H9 (cell line): Measurements from ENCODE around the gene TMEM108. TPM values are rescaled to one million over a fixed set of nuclear protein-coding genes. Genes with fewer than 3 reads are reported as not detected.

Source experiments
- DNase-seq: peaks from one replicate; pipeline ENCODE4 v3.0.0-alpha.2; 2017
- H2AFZ ChIP-seq: one replicate; pipeline ENCODE4 v1.6.1; 2013; ENCODE audit warnings: mild to moderate bottlenecking, low read length, control low read depth, moderate library complexity
- H2AK5ac ChIP-seq: 2 replicates; pipeline ENCODE4 v1.6.1; 2013; ENCODE audit warnings: low read length, control low read depth, mixed read lengths; ENCODE audit not compliant: insufficient read length
- H2BK120ac ChIP-seq: one replicate; pipeline ENCODE4 v1.6.1; 2013; ENCODE audit warnings: low read depth, mild to moderate bottlenecking, low read length, control low read depth, inconsistent platforms; ENCODE audit not compliant: poor library complexity, severe bottlenecking
- H2BK12ac ChIP-seq: 2 replicates; pipeline ENCODE4 v1.6.1; 2013; ENCODE audit warnings: low read length, control low read depth, mixed read lengths, low read depth; ENCODE audit not compliant: insufficient read length
- H2BK15ac ChIP-seq: 2 replicates; pipeline ENCODE4 v1.6.1; 2013; ENCODE audit warnings: low read depth, low read length, control low read depth
- H2BK20ac ChIP-seq: one replicate; pipeline ENCODE4 v1.6.1; 2013; ENCODE audit warnings: low read depth, mild to moderate bottlenecking, low read length, control low read depth, inconsistent platforms; ENCODE audit not compliant: poor library complexity, severe bottlenecking
- H2BK5ac ChIP-seq: 2 replicates; pipeline ENCODE4 v1.6.1; 2013; ENCODE audit warnings: low read length, control low read depth, mixed read lengths; ENCODE audit not compliant: insufficient read length
- H3K14ac ChIP-seq: 2 replicates; pipeline ENCODE4 v1.6.1; 2013; ENCODE audit warnings: low read length, control low read depth; ENCODE audit not compliant: insufficient read depth
- H3K18ac ChIP-seq: 2 replicates; pipeline ENCODE4 v1.6.1; 2013; ENCODE audit warnings: low read depth, mild to moderate bottlenecking, mixed read lengths, low read length, control low read depth; ENCODE audit not compliant: insufficient read length
- H3K23ac ChIP-seq: 2 replicates; pipeline ENCODE4 v1.6.1; 2013; ENCODE audit warnings: low read length, control low read depth, mixed read lengths, low read depth; ENCODE audit not compliant: insufficient read length
- H3K23me2 ChIP-seq: 2 replicates; pipeline ENCODE4 v1.6.1; 2013; ENCODE audit warnings: low read depth, mild to moderate bottlenecking, mixed read lengths, low read length, control low read depth; ENCODE audit not compliant: insufficient read length, poor library complexity, severe bottlenecking
- H3K27ac ChIP-seq: 2 replicates; pipeline ENCODE4 v1.5.1; 2013; ENCODE audit warnings: low read length, control low read depth, mixed read lengths, low read depth; ENCODE audit not compliant: insufficient read length
- H3K27me3 ChIP-seq: 2 replicates; pipeline ENCODE4 v1.6.1; 2013; ENCODE audit warnings: low read length, control low read depth, inconsistent platforms; ENCODE audit not compliant: insufficient read depth
- H3K4ac ChIP-seq: 2 replicates; pipeline ENCODE4 v1.6.1; 2013; ENCODE audit warnings: low read depth, mild to moderate bottlenecking, control low read depth, inconsistent platforms, low read length, moderate library complexity
- H3K4me1 ChIP-seq: 2 replicates; pipeline ENCODE4 v1.6.1; 2013; ENCODE audit warnings: low read length, control low read depth, inconsistent platforms; ENCODE audit not compliant: insufficient read depth
- H3K4me2 ChIP-seq: 2 replicates; pipeline ENCODE4 v1.6.1; 2013; ENCODE audit warnings: low read length, control low read depth, mixed read lengths; ENCODE audit not compliant: insufficient read length, insufficient read depth
- H3K56ac ChIP-seq: 2 replicates; pipeline ENCODE4 v1.6.1; 2013; ENCODE audit warnings: low read depth, mild to moderate bottlenecking, mixed read lengths, low read length, control low read depth; ENCODE audit not compliant: insufficient read length
- H3K79me1 ChIP-seq: 2 replicates; pipeline ENCODE4 v1.6.1; 2013; ENCODE audit warnings: low read depth, mild to moderate bottlenecking, moderate library complexity, low read length, control low read depth, inconsistent platforms; ENCODE audit not compliant: insufficient read depth, poor library complexity, severe bottlenecking
- H3K79me2 ChIP-seq: 2 replicates; pipeline ENCODE4 v1.6.1; 2013; ENCODE audit warnings: low read length, control low read depth, inconsistent platforms; ENCODE audit not compliant: insufficient read depth
- H3K9ac ChIP-seq: 2 replicates; pipeline ENCODE4 v1.6.1; 2013; ENCODE audit warnings: low read length, control low read depth, mixed read lengths; ENCODE audit not compliant: insufficient read length; ENCODE audit errors: extremely low read depth
- H3K9me3 ChIP-seq: one replicate; pipeline ENCODE4 v1.6.1; 2013; ENCODE audit warnings: low read depth, low read length, inconsistent platforms; ENCODE audit not compliant: control insufficient read depth
- H3T11ph ChIP-seq: one replicate; pipeline ENCODE4 v1.6.1; 2013; ENCODE audit warnings: mild to moderate bottlenecking, low read length, control low read depth, inconsistent platforms
- H4K20me1 ChIP-seq: one replicate; pipeline ENCODE4 v1.6.1; 2013; ENCODE audit not compliant: control insufficient read depth, insufficient read length, insufficient read depth
- H4K5ac ChIP-seq: 2 replicates; pipeline ENCODE4 v1.6.1; 2013; ENCODE audit warnings: low read depth, mild to moderate bottlenecking, mixed read lengths, low read length, control low read depth; ENCODE audit not compliant: insufficient read length
- H4K8ac ChIP-seq: replicated peaks from 2 replicates; pipeline ENCODE4 v1.6.1; 2013; ENCODE audit warnings: low read length, control low read depth, mixed read lengths, low read depth; ENCODE audit not compliant: insufficient read length
- H4K91ac ChIP-seq: 2 replicates; pipeline ENCODE4 v1.6.1; 2013; ENCODE audit warnings: low read depth, mild to moderate bottlenecking, moderate library complexity, mixed read lengths, low read length, control low read depth; ENCODE audit not compliant: insufficient read length
- H3K27ac Mint-ChIP-seq, 3 experiments: 2 replicates in 2 of 3; 3 replicates in 1 of 3; pipeline ENCODE4 v1.8.0; 2020 to 2021; ENCODE audit warnings: mixed read lengths in 3 of 3, mild to moderate bottlenecking in 1 of 3, moderate library complexity in 1 of 3
- H3K27me3 Mint-ChIP-seq: 2 replicates; pipeline ENCODE4 v1.8.0; 2021; ENCODE audit warnings: low read depth, mild to moderate bottlenecking, moderate library complexity, mixed read lengths
- H3K36me3 Mint-ChIP-seq, 3 experiments: 2 replicates in 2 of 3; 3 replicates in 1 of 3; pipeline ENCODE4 v1.8.0; 2020 to 2021; ENCODE audit warnings: low read depth in 3 of 3, mixed read lengths in 3 of 3; ENCODE audit not compliant: insufficient read depth in 1 of 3
- H3K4me1 Mint-ChIP-seq, 2 experiments: 2 replicates each; pipeline ENCODE4 v1.8.0; 2020; ENCODE audit warnings: mixed read lengths in 2 of 2
- H3K4me3 Mint-ChIP-seq, 2 experiments: 2 replicates in 1 of 2; 3 replicates in 1 of 2; pipeline ENCODE4 v1.8.0; 2020 to 2021; ENCODE audit warnings: mild to moderate bottlenecking in 2 of 2, mixed read lengths in 2 of 2, moderate library complexity in 1 of 2
- H3K9me3 Mint-ChIP-seq, 2 experiments: 2 replicates in 1 of 2; 3 replicates in 1 of 2; pipeline ENCODE4 v1.8.0; 2020; ENCODE audit warnings: mild to moderate bottlenecking in 2 of 2, mixed read lengths in 2 of 2, moderate library complexity in 1 of 2
- CTCF ChIP-seq: fragments of 200-600 bp; sonication (generic); conservative IDR thresholded peaks from 3 replicates; pipeline ENCODE4 v1.8.0; 2021; ENCODE audit warnings: antibody characterized with exemption, mild to moderate bottlenecking
- WGBS: extraction: QIAGEN DNeasy Blood & Tissue Kit; methylation state at CpG from one replicate; pipeline ENCODE4 v1.1.7; 2013; ENCODE audit warnings: missing lambda C conversion rate, low lambda C conversion rate, mixed read lengths; ENCODE audit not compliant: insufficient read length; ENCODE audit errors: extremely low coverage; 5-methylcytosine and 5-hydroxymethylcytosine counted together
- total RNA-seq: library from RNA; stranded (reverse); gene quantifications from 2 replicates; pipeline ENCODE4 v1.2.1, GENCODE V29; 2021

The TMEM108 gene
- total RNA-seq, 1 experiment from 2014 or later, result 5.0 TPM

DNA sequence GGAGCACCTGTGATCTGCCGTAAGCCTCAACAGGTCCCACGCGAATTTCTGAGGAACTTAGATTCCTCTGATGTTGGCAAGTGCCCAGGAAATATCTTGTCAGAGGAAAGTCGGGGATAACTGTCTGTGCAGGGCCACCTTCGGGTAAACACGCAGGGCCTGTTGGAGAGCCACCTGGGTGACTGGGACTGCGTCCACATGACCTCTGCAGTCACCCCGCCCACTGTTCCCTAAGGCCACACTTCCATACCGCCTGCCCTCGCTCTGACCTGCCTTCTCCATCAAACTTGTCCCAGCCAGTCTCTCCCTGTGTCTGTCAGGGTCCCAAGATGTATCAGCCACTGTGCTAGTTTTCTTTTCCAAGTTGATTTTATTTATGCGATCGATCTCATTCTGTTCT lies 390.4 kb downstream of the TMEM108 start:
- Histone ChIP-seq H2AFZ (no peak overlapping the region), H3K4me1 (no peaks in the 10 kb centered on the region), H3K14ac (no peak overlapping the region), H3T11ph (no peak overlapping the region), H2BK120ac (no peak overlapping the region), H4K5ac (no peak overlapping the region), H3K27me3 (no peaks in the 10 kb centered on the region), H3K18ac (no peak overlapping the region), H3K56ac (no peak overlapping the region), H4K8ac (no peak overlapping the region), H4K20me1 (no peaks in the 10 kb centered on the region), H3K23ac (no peak overlapping the region), H3K4me2 (no peak overlapping the region), H3K27ac (no peak overlapping the region), H4K91ac (no peak overlapping the region), H3K4ac (no peak overlapping the region), H2BK15ac (no peak overlapping the region), H2BK12ac (no peak overlapping the region), H3K79me2 (no peaks in the 10 kb centered on the region), H2BK20ac (no peak overlapping the region), H3K9me3 (no peaks in the 10 kb centered on the region), H3K9ac (no peak overlapping the region), H3K23me2 (no peaks in the 10 kb centered on the region), H2BK5ac (no peak overlapping the region), H2AK5ac (no peak overlapping the region), H3K79me1 (no peaks in the 10 kb centered on the region)
- WGBS, result no CpG with 5 or more reads among the region's 12 CpGs
- no peak for TF ChIP-seq CTCF
- DNase-seq, result no peak
- Mint-ChIP-seq H3K36me3 (no peaks in the 10 kb centered on the region), H3K27ac (no peak overlapping the region), H3K4me1 (peaks cover 10 to 12% of the 10 kb centered on the region in 2 experiments), H3K4me3 (no peak overlapping the region), H3K9me3 (no peaks in the 10 kb centered on the region; a peak in 1 of 5 replicates), H3K27me3 (no peaks in the 10 kb centered on the region; the same call in 1 of the 2 replicates)
